ENCODE data around the gene TRIM36.
A peak's percentile ranks its signal among the peaks of the same experiment; 100 is the strongest.

TRIM36 gene, protein sequence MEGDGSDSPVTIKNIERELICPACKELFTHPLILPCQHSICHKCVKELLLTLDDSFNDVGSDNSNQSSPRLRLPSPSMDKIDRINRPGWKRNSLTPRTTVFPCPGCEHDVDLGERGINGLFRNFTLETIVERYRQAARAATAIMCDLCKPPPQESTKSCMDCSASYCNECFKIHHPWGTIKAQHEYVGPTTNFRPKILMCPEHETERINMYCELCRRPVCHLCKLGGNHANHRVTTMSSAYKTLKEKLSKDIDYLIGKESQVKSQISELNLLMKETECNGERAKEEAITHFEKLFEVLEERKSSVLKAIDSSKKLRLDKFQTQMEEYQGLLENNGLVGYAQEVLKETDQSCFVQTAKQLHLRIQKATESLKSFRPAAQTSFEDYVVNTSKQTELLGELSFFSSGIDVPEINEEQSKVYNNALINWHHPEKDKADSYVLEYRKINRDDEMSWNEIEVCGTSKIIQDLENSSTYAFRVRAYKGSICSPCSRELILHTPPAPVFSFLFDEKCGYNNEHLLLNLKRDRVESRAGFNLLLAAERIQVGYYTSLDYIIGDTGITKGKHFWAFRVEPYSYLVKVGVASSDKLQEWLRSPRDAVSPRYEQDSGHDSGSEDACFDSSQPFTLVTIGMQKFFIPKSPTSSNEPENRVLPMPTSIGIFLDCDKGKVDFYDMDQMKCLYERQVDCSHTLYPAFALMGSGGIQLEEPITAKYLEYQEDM

DNA sequence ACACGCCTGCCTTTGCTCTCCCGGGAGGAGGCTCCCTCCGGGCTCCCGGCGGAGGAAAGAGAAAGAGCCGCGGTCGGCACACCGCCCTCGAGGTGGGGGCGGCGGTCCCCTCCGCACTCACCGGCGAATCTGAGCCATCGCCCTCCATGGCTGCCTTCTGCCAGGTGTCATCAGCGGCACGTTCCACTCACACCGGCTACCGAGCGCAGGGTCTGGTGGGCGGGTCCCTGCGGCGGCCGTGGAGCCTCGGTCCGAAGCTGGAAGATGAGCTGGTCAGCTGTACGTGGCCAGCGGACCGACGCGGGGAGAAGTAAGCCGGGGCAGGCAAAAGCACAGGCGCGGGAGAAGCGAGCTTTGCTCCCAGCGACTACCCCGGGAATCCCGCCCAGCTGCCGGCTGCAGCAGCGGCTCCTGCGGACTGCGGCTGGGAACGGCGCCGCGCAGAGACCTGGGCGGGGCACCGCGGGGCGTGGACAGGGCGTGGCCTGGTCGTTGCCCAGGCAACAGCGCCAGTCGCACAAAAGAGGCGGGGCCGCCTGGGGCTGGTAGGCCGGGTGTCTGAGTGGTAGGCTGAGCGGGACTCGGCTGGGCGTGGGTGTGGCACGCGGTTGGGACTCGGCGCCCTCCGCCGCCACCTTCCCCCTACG is at the start of gene TRIM36:
Gene TRIM36 (minus strand): TSS at position 422 of the 647 bp plus-strand sequence. CDS start 274 bp downstream, at position 148.
- peak; percentile 91 for DNase-seq

DNA sequence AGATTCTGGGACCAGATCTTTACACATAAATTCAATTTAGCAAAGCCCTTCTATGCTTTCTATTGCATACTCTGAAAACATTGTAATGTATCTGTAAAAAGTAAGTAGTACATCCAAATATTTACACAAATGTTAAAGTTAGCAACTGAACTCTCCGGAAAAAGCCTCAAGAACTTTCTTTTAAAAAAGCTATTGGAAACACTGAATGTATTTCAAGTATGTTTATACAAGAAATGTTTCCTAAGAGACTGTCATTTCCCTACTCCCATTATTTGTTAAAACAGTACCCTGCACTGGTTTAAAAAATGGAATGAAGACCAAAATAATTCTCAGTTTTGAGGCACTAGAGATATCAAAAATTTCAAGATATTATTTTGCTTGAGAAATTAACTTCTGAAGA is 44.8 kb upstream of the TRIM36 start:
- no peak for DNase-seq

DNA sequence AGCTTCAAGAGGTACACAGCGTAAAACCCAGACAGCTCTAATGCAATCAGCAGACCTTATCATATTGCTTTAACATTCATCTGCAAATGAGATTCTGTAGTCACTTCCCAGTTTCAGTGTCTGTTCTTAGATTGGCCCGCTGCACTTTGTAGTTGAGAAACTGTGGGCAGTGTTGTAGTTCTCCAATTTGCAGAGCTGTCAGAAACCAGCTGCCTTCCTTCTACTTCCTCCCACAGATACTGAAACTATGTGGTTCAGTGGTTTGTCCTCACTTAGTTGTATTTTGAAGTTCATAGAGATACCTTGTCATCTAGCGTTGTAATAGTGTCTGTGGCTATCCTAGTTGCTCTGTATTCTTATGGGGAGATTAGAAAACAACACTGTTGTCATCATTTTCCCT is 39.6 kb upstream of the TRIM36 start:
- peak; percentile 38 for DNase-seq

DNA sequence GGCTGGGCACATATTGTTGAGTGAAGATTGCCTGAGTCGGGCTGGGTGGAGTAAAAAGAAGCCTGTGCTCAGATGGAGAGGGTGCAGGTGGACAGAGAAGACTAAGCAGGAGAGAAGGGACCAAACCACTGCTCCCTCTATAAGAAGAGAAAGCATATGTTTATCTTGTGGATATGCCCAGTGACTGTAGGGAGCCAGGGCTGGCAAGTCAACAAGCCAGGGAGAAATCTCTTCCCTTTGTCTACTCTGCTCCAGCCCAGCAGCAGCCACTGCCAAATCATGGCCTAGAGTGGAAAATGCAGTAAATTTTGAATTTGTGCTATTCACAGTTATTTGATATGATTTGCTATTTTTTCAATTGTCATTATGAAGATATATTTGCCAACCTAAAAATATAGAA is 33.2 kb upstream of the TRIM36 start:
- no peak for DNase-seq

- no peak for DNase-seq
Measured at GRCh38 chr5:115196161-115196560, 26.5 kb upstream of the TRIM36 start.

GRCh38 chr5:115194676-115195075 is 25.0 kb upstream of the TRIM36 start:
- no peak for DNase-seq

- DNase-seq = no peak
Measured at GRCh38 chr5:115193295-115193694, 23.6 kb upstream of the TRIM36 start.

DNA sequence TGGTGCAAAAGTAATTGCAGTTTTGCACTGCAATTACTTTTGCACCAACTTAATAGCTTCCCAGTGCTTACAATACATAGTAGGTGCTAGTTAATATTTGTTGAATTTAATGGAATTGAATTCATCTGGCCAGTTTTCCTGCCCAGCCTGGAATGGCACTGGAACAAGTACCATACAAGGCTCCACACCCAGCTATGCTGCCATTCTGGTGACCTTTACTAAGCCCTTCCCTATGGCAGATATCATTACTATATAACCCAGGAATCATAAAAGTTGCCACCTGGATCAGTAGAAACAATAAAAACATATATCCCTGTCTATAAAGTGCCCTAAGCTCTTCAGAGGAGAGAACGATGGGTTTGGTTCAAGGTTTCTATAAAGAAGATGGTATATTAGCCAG is 22.4 kb upstream of the TRIM36 start:
- no peak for DNase-seq

GRCh38 chr5:115191474-115192031 is 21.8 kb upstream of the TRIM36 start:
- DNase-seq = no peak

GRCh38 chr5:115190388-115190787 is 20.7 kb upstream of the TRIM36 start:
- no peak for DNase-seq

GRCh38 chr5:115189866-115190265 is 20.2 kb upstream of the TRIM36 start:
- no peak for DNase-seq

- DNase-seq = no peak
Measured at GRCh38 chr5:115186794-115187193, 17.1 kb upstream of the TRIM36 start.

GRCh38 chr5:115184770-115185169 is 15.1 kb upstream of the TRIM36 start:
- peak; percentile 34 for DNase-seq

GRCh38 chr5:115181757-115182156 is 12.0 kb upstream of the TRIM36 start:
- peak; percentile 12 for DNase-seq

- peak; percentile 17 for DNase-seq
Measured at GRCh38 chr5:115180165-115180709, 10.5 kb upstream of the TRIM36 start.

DNA sequence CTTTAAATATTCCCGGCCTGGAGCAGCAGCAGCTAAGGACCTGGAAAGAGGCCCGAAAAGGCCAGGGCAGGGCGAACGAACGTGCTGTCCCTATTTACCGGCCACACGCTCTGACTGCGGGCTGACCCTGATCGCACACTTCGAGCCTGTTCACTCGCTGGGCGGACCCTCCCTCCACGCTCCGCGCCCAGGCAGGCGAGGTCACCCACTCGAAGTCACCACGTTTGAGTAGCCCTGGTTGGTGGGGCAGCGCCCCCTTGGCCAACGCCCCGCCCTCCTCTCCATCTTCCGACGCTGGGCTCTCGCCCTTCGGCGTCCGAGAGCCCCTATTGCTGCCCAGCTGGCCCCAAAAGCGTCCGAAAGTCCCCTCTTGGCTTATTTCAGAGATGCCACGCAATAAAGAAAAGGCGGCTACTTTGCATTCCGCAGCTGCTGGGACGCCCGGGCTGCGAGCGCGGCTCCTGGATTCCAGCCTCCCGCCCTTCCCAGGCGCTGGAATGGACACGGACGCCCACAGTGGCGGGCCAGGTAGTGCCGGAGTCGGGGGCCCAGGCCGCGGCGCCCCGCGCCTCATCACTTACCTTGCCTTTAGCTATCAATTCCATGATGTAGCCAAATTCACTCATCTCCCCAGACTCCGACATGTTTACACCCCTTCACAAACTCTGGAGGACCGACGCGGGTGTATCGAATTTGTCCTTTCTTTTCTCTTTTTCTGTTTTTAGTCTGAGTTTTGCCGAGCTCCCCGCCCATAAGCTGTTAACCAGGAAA is 9.9 kb upstream of the TRIM36 start:
- DNase-seq = no peak

DNA sequence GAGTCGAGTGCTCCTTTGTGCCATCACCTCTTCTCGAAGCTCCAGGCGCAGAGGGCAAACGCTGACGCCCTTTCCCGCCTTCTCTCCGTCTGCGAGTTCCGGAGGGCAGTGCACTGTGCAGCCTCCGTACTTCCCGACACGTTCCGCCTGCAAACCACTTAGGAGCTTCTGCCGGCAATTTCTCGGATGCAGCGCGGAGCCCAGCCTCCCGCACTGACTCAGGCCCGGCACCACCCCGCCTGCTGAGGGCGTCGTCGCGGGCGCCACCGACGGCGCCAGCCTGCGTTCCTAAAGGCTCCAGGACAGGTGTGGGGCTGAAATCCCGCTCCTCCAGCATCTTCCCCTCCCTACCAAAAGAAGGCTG is 9.3 kb upstream of the TRIM36 start:
- DNase-seq = no peak

GRCh38 chr5:115170929-115171510 is 1.3 kb upstream of the TRIM36 start:
- no peak for DNase-seq

- no peak for DNase-seq
Measured at GRCh38 chr5:115170134-115170928, 623 bp upstream of the TRIM36 start.

DNA sequence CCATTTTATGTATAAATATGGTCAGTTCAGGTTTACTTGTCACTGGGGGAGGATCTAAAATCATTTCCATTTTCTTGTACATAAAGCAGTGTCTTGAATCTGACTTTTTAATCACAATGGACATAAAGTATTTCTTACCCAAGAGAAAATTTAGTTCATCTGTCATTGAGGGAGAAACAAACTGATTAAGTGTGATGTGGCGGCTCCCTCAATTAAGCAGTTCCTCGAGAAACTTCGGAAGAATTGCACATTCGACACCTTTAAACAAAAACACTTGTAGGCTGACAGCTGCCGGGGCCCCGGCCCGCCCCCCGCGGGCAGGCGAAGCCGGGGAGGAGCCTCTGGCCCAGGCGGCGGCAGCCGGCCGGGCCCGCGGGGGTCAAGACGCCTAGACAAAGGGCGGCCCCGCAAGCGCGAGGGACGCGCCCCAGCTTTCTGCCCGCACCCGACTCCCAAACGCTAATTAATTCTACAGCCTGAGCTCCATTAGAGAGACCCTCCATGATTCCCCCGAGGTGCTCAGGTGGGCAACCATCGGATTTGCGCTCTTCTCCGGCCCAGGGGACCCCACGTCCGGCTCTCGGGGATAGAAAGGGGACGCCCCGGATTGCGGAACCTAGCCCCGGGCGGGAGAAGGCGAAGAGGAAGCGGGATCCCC is 750 bp downstream of the TRIM36 start:
- DNase-seq = no peak

All from hematopoietic multipotent progenitor cell treated with erythropoietin and hydrocortisone succinate and interleukin-3 and kit ligand, for 8 days (in vitro differentiated cells).